NCI-H1417 treated with DMSO at 0.1 percent for 48 hours (cell line): ENCODE measurements around the gene RNF34.
A peak's percentile ranks its signal among the peaks of the same experiment; 100 is the strongest.

Experiments used
- DNase-seq: peaks from one replicate; lab custom pipeline; 2025; lab: John Stamatoyannopoulos, UW

The RNF34 gene

DNA sequence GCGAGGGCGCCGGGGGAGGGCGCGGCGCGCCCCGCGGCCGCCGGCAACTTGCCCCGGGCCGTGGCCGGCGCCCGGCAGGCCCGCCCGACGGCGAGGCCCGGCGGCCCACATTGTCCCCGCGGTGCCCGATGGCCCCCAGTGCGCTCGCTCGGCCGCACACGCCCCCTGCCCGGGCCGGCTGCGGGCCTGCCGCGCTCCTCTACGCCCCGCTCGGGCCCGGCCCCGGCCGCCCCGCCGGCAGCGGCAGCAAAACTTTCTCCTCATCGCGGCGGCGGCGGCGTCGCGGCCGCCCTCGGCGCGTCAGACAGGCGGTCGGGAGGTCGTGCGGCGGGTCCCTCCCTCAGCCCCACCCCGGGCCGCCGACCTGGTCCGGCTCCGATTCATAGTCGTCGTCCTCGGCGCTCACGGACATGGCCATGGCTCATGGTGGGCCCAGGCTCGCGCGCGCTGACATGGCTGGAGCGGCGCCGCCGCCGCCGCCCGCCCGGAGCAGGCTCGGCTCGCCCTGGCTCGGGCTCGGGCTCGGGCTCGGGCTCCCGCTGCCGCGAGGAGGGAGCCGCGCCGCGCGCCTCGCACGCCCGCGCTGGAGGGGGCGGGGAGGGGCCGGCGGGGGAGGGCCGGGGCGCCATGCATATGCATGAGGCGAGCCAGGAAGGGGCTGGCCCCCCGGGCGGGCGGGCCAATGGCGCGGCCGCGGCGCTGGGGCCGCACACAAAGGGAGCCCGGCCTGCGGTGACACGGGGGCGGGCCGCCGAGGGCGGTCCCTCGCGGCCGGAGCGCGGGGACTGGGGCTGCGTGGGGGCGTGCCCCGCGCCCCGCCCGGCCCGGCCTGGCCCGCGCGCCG, 67.1 kb downstream of the RNF34 start:
- peak; percentile 64 for DNase-seq

DNA sequence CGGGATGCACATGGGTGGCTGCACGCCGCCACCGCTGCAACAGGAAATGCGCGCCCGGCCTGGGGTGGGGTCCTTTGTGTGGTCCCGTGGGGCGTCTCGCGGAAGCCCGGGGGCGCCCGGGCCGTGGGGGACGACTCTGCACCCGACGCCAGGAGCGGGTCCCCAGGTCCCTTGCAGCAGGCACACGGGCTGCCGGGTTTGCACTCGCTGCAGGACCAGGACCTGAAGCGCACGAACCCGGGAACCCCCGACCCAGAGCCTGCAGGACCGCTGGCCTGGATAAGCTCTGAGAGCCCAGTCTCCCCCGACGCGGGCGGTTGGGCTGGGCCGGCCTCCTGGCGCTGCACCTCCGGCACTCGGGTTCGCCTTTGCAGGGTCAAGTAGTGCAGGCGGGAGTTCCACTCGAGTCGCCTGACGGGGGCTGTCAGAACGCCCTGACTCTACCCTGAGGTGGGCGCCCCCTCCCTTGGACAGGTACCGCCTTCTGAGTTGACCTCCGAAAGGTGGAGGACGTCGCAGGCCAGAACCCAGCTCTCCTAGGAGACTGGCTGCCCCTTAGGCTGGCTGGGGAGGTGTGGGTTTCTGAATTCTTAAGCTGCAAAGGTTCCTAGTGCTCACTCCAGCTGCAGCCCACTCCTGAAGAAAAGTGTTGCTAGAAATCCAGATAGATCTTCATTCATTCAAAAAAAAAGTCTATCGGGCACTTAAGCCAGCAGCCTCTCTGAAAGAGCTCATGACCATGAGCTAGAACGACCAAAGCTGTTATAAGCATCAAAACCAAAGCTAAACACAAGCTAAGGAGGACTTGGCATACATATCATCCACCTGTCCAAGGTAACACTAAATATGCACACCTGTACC, 68.0 kb downstream of the RNF34 start:
- no peak for DNase-seq

DNA sequence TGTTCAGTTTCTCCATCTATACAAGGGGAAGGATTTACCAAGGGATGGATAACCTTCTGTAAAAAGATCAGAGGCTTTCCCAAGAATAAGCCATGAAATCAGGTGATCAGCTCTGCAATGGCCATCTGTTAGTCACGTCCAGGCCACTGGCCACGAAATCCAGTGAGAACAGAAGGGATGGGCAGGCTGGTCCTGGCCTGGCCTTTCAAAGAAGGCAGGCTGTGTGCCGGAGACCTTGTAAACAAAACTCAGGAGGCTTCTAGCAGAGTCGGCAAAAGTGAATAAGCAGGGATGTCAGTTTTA, 68.5 kb downstream of the RNF34 start:
- no peak for DNase-seq

DNA sequence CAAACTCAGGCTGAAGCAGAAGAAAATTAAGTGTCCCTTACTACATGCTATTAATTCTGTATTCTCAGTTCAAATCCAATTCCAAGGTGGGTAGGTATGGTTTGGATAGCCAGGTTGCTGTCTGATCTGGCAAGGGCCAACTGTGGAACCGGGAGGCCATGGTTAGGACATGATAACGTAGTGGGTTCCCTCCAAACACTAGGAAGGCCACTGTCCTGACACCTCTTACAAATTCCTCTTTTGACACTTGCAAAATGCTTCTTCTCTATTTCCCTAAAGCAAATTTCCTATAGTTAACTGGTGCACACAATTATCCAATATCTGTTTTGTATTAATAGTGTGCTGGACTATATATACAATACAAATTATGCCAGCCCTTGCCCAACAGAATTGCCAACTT, 70.8 kb downstream of the RNF34 start:
- no peak for DNase-seq

DNA sequence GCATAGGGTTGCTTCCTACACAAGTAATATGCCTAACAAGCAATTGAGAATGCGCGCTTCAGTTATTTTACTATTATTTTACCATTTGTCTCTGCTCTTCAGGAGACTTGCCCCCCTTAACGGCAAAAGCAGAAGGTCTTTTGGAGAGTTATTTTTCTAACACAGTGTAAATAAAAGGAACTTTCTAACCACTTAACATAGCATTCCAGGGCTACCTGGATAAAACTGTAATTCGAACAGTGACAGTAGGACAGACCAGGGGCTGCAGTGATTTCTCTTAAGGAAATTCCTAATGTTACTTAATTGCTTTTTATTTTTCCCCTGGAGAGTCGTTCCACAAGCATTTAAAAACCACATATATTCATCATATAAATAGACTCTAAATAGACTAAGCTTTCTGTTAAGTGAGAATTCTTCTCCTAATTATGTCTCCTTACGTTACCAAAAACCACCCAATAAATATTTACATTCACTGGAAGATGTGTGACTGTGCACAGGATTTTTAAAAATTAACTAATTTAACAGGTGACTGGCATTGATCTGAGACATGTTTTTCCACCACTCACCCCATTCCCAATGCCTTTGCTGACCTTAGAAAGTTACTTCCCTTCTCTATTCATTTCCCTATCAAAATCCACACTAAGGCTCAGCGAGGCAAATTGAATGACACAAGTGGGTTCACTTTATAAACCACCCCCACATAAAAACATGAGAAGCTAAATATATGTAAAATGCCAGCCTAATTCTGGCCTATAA, 72.4 kb downstream of the RNF34 start:
- DNase-seq: no peak
